Right lobe of liver (tissue), 4 donors: ENCODE measurements around the gene SDF2L1.

Experiments
- CTCF ChIP-seq, 4 donors: fragments of 200-600 bp in 3 of 4; fragments of 450-650 bp in 1 of 4; IDR thresholded peaks; one replicate each; pipeline versions ENCODE4 v1.5.1 to v1.8.0; 2016 to 2022; ENCODE audit warnings: antibody characterized with exemption in 4 of 4, mild to moderate bottlenecking in 2 of 4
- POLR2A ChIP-seq: fragments of 450-650 bp; IDR thresholded peaks from one replicate; pipeline ENCODE4 v1.6.1; 2017; ENCODE audit warnings: antibody characterized with exemption, mild to moderate bottlenecking
- donor health status: DM: no; HTN: no; CAD: no.
- donor health status: DM: no; HTN: no; CAD: no.
- donor health status: DM: no; HTN: yes; CAD: no.

GRCh38 chr22:21633481-21633880, 8.6 kb upstream of the SDF2L1 start:
- TF ChIP-seq POLR2A (no peak), CTCF (IDR thresholded peaks at IDR 0.05) (no peak)
